ENCODE data around the gene NSUN4. TPM values are rescaled to one million over a fixed set of nuclear protein-coding genes. Genes with fewer than 3 reads are reported as not detected.

Gene NSUN4
- total and polyA plus RNA-seq, 2 of the 13 experiments (the other 11 are each of a cell fraction or from before 2014, with no cell fraction given): 21.5 to 23.5 TPM

DNA sequence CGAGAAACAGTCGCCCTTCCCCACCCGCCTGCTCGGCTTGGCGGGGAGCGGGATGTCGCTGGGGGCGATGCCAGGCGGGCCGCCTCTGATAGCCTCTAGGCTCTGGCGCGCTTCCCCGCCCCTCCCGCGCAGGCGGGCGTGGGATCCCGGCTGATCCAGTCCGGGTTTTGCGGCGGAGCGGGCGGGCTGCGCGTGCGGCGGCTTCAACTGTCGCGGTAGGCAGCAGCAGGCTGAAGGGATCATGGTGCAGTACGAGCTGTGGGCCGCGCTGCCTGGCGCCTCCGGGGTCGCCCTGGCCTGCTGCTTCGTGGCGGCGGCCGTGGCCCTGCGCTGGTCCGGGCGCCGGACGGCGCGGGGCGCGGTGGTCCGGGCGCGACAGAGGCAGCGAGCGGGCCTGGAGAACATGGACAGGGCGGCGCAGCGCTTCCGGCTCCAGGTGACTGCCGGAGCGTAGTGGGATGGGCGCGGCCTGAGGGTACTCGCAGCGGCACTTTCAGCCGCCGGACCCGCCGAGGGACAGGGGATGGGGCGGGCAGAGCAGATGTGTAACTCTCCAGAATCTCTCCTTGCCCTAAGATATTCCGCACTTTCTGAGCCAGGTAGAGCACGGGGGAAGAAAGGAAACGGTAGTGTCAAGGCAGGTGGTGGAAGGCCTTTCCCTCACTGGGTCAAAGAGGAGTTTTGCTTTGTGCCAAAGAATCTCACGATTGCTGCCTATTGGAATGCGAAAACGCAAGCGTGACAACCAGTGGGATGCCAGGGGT, 53.7 kb downstream of the NSUN4 start, which contains the start of gene FAAH (continued):
- TF ChIP-seq, protein P1, sequence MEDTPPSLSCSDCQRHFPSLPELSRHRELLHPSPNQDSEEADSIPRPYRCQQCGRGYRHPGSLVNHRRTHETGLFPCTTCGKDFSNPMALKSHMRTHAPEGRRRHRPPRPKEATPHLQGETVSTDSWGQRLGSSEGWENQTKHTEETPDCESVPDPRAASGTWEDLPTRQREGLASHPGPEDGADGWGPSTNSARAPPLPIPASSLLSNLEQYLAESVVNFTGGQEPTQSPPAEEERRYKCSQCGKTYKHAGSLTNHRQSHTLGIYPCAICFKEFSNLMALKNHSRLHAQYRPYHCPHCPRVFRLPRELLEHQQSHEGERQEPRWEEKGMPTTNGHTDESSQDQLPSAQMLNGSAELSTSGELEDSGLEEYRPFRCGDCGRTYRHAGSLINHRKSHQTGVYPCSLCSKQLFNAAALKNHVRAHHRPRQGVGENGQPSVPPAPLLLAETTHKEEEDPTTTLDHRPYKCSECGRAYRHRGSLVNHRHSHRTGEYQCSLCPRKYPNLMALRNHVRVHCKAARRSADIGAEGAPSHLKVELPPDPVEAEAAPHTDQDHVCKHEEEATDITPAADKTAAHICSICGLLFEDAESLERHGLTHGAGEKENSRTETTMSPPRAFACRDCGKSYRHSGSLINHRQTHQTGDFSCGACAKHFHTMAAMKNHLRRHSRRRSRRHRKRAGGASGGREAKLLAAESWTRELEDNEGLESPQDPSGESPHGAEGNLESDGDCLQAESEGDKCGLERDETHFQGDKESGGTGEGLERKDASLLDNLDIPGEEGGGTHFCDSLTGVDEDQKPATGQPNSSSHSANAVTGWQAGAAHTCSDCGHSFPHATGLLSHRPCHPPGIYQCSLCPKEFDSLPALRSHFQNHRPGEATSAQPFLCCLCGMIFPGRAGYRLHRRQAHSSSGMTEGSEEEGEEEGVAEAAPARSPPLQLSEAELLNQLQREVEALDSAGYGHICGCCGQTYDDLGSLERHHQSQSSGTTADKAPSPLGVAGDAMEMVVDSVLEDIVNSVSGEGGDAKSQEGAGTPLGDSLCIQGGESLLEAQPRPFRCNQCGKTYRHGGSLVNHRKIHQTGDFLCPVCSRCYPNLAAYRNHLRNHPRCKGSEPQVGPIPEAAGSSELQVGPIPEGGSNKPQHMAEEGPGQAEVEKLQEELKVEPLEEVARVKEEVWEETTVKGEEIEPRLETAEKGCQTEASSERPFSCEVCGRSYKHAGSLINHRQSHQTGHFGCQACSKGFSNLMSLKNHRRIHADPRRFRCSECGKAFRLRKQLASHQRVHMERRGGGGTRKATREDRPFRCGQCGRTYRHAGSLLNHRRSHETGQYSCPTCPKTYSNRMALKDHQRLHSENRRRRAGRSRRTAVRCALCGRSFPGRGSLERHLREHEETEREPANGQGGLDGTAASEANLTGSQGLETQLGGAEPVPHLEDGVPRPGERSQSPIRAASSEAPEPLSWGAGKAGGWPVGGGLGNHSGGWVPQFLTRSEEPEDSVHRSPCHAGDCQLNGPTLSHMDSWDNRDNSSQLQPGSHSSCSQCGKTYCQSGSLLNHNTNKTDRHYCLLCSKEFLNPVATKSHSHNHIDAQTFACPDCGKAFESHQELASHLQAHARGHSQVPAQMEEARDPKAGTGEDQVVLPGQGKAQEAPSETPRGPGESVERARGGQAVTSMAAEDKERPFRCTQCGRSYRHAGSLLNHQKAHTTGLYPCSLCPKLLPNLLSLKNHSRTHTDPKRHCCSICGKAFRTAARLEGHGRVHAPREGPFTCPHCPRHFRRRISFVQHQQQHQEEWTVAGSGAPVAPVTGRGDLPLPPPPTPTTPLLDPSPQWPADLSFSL (CRISPR knock-in tag; IDR thresholded peaks at IDR 0.05): no peak
- TF ChIP-seq HIC2 (CRISPR knock-in tag; IDR thresholded peaks at IDR 0.05; ENCODE audit: low read depth): peak; percentile 37; the same call in 1 of the 2 replicates
- no peak; the same call in 1 of the 2 replicates for TF ChIP-seq ZZZ3 (CRISPR knock-in tag; IDR thresholded peaks at IDR 0.05; ENCODE audit: borderline replicate concordance)
- TF ChIP-seq MZF1 (CRISPR knock-in tag; IDR thresholded peaks at IDR 0.05; ENCODE audit: borderline replicate concordance): no peak
- TF ChIP-seq GATAD2A (CRISPR knock-in tag; IDR thresholded peaks at IDR 0.05): peak; percentile 39; the same call in 1 of the 2 replicates
- peak; percentile 91 for TF ChIP-seq ZFX (CRISPR knock-in tag; IDR thresholded peaks at IDR 0.05; ENCODE audit: low read depth)
- no peak for TF ChIP-seq CEBPB (IDR thresholded peaks at IDR 0.05; ENCODE audit: borderline replicate concordance, low read depth, low read length)
- TF ChIP-seq PLSCR1 (CRISPR knock-in tag; IDR thresholded peaks at IDR 0.05; ENCODE audit: borderline replicate concordance): no peak
- TF ChIP-seq KDM5A (IDR thresholded peaks at IDR 0.05; ENCODE audit: borderline replicate concordance, low read length): no peak
- TF ChIP-seq, protein P2, sequence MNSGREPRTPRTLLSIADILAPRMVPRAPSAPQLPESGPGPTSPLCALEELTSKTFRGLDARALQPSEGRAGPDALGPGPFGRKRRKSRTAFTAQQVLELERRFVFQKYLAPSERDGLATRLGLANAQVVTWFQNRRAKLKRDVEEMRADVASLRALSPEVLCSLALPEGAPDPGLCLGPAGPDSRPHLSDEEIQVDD (CRISPR knock-in tag; IDR thresholded peaks at IDR 0.05; ENCODE audit: borderline replicate concordance): peak; percentile 97; the same call in 1 of the 2 replicates
- TF ChIP-seq MEIS1 (CRISPR knock-in tag; IDR thresholded peaks at IDR 0.05; ENCODE audit: borderline replicate concordance): no peak
- TF ChIP-seq MLLT10 (CRISPR knock-in tag; IDR thresholded peaks at IDR 0.05): no peak
- TF ChIP-seq KAT8 (CRISPR knock-in tag; IDR thresholded peaks at IDR 0.05): peak; percentile 76; the same call in 1 of the 2 replicates
- no peak for TF ChIP-seq HMGA1 (CRISPR knock-in tag; conservative IDR thresholded peaks at IDR 0.05)
- peak; percentile 75 for TF ChIP-seq RBFOX2 (IDR thresholded peaks at IDR 0.05; ENCODE audit: low read depth, low read length)
- TF ChIP-seq BRD4 (CRISPR knock-in tag; IDR thresholded peaks at IDR 0.05): peak; percentile 71; the same call in 1 of the 2 replicates
- TF ChIP-seq WIZ (CRISPR knock-in tag; IDR thresholded peaks at IDR 0.05): peak; percentile 93
- no peak; the same call in 1 of the 2 replicates for TF ChIP-seq ZNF614 (CRISPR knock-in tag; IDR thresholded peaks at IDR 0.05; ENCODE audit: borderline replicate concordance)
- TF ChIP-seq SP4 (CRISPR knock-in tag; IDR thresholded peaks at IDR 0.05): peak; percentile 82
- TF ChIP-seq SKI (IDR thresholded peaks at IDR 0.05; ENCODE audit: partially characterized antibody): peak; percentile 68

All from HepG2 (cell line).